ENCODE measurements around the gene GET4.

- no peak for TF ChIP-seq CTCF (IDR thresholded peaks at IDR 0.05; ENCODE audit: low read length)
- TF ChIP-seq EZH2phosphoT487 (IDR thresholded peaks at IDR 0.05; ENCODE audit: low read length) = no peak
- TF ChIP-seq EZH2 (optimal IDR thresholded peaks at IDR 0.05; ENCODE audit: low read depth, low read length) = no peak
These were observed 42.6 kb upstream of the GET4 start for GRCh38 chr7:833601-834258.
